ENCODE data around the gene DSG3.

DNA sequence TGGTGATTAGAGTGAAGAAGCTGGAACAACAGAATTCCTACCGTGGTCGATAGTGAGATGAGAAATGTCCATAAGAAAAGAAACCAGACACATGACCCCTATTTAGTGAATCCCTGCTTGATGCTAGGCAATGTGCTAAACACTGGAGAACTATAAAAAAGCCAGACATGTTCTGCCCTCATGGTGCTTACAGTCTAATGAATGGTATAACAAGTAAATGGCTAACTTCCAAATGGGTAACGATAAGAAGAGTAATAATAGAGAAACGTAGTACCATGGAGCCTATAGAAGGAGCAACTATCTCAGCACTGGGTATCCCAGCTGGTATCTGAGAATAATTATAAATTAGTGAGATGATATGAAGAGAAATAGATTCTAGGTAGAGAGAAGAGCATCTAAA is 55.5 kb downstream of the DSG3 start:
- no peak for TF ChIP-seq FOXM1 (IDR thresholded peaks at IDR 0.05; ENCODE audit: borderline replicate concordance)
- TF ChIP-seq FOXA1 (IDR thresholded peaks at IDR 0.05), result no peak
- TF ChIP-seq, protein P1, sequence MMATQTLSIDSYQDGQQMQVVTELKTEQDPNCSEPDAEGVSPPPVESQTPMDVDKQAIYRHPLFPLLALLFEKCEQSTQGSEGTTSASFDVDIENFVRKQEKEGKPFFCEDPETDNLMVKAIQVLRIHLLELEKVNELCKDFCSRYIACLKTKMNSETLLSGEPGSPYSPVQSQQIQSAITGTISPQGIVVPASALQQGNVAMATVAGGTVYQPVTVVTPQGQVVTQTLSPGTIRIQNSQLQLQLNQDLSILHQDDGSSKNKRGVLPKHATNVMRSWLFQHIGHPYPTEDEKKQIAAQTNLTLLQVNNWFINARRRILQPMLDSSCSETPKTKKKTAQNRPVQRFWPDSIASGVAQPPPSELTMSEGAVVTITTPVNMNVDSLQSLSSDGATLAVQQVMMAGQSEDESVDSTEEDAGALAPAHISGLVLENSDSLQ (IDR thresholded peaks at IDR 0.05), result no peak
- no peak for TF ChIP-seq SP1 (IDR thresholded peaks at IDR 0.05)
- TF ChIP-seq ARNT (IDR thresholded peaks at IDR 0.05), result no peak
- TF ChIP-seq CTBP1 (IDR thresholded peaks at IDR 0.05; ENCODE audit: borderline replicate concordance), result no peak
- TF ChIP-seq FOXK2 (IDR thresholded peaks at IDR 0.05), result no peak
- TF ChIP-seq ZNF384 (IDR thresholded peaks at IDR 0.05), result no peak
